C4-2B (cell line): Measurements from ENCODE around the gene FRK.

Experiments used
- ZFX ChIP-seq: fragments of 450-650 bp; IDR thresholded peaks from 2 replicates; pipeline ENCODE4 v1.6.1; 2017
- TF ChIP-seq, protein P1 (sequence below): fragments of 450-650 bp; conservative IDR thresholded peaks from 2 replicates; pipeline ENCODE4 v1.5.1; 2017; ENCODE audit warnings: mild to moderate bottlenecking

DNA sequence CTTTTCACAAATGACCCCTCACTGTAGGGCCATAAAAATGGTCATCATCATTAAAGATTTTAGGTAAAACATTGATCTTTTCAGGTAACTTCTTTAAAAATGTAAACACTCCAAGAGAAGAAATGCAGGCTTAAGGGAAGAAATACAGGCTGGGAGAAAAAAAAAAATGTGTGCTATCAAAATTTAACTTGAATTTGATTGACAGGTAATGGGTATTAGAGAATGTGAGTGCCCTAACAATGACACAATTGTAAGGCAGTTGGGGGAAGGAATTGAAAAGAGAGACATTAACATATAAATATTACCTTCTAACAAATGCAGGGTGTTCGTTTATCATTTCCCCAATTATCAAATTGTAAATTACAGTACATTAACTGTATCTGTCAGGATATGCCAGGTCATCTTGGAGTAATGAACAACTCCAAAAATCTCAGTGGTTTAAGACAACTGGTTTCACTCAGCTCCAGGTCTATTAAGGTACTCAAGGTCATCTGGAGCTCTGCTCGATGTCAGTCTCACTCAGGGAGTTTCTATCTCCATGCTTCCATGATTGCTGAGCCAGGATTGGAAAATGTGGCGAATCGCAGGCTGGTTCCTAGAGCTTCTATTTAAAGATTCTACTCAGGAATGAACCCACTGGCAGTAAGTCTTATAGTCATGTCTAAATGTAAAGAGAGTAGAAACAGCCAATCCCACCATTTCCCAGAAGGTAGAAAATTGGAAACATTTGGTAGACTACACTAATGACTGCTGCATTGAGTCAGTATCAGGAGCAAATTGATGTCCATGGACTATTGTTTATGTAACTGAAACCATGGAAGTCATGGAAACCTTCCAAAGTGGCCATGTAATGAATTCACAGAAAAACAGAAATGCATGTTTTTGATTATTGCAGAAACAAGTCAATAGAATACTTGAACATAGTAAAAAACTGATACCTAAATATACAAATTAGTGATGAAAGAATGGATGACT lies 55.6 kb downstream of the FRK start:
- TF ChIP-seq, protein P1, sequence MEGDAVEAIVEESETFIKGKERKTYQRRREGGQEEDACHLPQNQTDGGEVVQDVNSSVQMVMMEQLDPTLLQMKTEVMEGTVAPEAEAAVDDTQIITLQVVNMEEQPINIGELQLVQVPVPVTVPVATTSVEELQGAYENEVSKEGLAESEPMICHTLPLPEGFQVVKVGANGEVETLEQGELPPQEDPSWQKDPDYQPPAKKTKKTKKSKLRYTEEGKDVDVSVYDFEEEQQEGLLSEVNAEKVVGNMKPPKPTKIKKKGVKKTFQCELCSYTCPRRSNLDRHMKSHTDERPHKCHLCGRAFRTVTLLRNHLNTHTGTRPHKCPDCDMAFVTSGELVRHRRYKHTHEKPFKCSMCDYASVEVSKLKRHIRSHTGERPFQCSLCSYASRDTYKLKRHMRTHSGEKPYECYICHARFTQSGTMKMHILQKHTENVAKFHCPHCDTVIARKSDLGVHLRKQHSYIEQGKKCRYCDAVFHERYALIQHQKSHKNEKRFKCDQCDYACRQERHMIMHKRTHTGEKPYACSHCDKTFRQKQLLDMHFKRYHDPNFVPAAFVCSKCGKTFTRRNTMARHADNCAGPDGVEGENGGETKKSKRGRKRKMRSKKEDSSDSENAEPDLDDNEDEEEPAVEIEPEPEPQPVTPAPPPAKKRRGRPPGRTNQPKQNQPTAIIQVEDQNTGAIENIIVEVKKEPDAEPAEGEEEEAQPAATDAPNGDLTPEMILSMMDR = no peak
- TF ChIP-seq ZFX = no peak
